Lower lobe of right lung (tissue), 2 donors: Measurements from ENCODE around the gene PAK2. TPM values are rescaled to one million over a fixed set of nuclear protein-coding genes. Genes with fewer than 3 reads are reported as not detected.
"Not testable (repeated sequence)": the region's sequence is repeated elsewhere in the genome, so short reads cannot be mapped to it uniquely, and the experiment has no call there.

Experiments used
- ATAC-seq, 2 donors: fragments of 200-7000 bp; cut with Tn5 transposase; one replicate each; pipeline ENCODE4 v1.9.1; 2020 to 2022; ENCODE audit warnings: mild to moderate bottlenecking in 2 of 2, moderate library complexity in 2 of 2
- DNase-seq: peaks from one replicate; pipeline ENCODE4 v3.0.0-alpha.2; 2020
- H3K27ac ChIP-seq: fragments of 200-600 bp; one replicate; pipeline ENCODE4 v1.8.0; 2022
- H3K27me3 ChIP-seq: fragments of 200-600 bp; one replicate; pipeline ENCODE4 v1.8.0; 2022; ENCODE audit warnings: low read depth
- H3K36me3 ChIP-seq: fragments of 200-600 bp; one replicate; pipeline ENCODE4 v1.8.0; 2022; ENCODE audit warnings: mild to moderate bottlenecking
- H3K4me1 ChIP-seq: fragments of 200-600 bp; one replicate; pipeline ENCODE4 v1.8.0; 2022
- H3K4me3 ChIP-seq: fragments of 200-600 bp; one replicate; pipeline ENCODE4 v1.8.0; 2022; ENCODE audit warnings: mild to moderate bottlenecking
- H3K9me3 ChIP-seq: fragments of 200-600 bp; one replicate; pipeline ENCODE4 v1.8.0; 2022
- intact Hi-C: fragments of 100-400 bp; cut with DNase I; formaldehyde crosslinking; loops from one replicate; pipeline ENCODE4 v1.11.0; 2022
- total RNA-seq: library from RNA; stranded (reverse); fragmentation: NEBNext Ultra II Directional; extraction: Animal tissue kit (Norgen Biotek cat#: 25700); gene quantifications from one replicate; pipeline ENCODE4 v1.2.1, GENCODE V29; 2021
- TF ChIP-seq, protein P1 (sequence below): fragments of 200-600 bp; IDR thresholded peaks from one replicate; pipeline ENCODE4 v1.8.0; 2022; ENCODE audit warnings: antibody characterized with exemption, mild to moderate bottlenecking
- donor health status: DM: no; HTN: yes; CAD: no; lungs with severe emphysema.

PAK2 gene
- total RNA-seq, 1 donor from 2014 or later = 80.7 TPM

DNA sequence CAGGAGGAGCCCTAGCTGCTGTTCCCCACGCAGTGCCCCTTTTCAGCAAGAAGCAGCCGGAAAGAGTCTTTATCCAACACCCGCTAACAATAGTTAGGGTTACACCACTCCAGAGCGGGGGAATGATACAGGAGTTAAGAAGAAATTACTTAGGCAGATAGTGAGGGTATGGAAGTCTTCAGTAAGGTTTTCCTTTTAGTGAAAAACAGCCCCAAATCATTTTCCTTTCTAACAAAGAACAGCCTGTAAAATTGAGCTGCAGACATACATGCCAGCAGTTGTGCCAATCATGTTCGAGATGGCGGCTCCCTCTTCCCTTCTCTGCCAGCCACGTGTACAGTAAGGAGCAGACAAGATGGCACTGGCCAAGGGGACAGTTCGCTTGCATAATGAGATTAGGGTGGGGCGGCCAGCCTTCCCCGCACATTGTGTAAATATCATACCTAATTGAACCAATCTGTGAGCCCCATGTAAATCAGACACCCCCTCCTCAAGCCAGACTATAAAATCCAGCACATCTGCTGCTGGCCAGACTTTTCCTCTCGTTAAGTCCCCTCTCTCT is 109.6 kb downstream of the PAK2 start:
- no peak overlapping the region for H3K27ac ChIP-seq
- intact Hi-C loops = no loop called here
- H3K36me3 ChIP-seq = no peaks in the 10 kb centered on the region
- H3K4me1 ChIP-seq = no peaks in the 10 kb centered on the region
- no peaks in the 10 kb centered on the region for H3K27me3 ChIP-seq
- H3K4me3 ChIP-seq = no peak overlapping the region
- H3K9me3 ChIP-seq = no peaks in the 10 kb centered on the region
- DNase-seq = no peak
- ATAC-seq = no peak
- TF ChIP-seq, protein P1, sequence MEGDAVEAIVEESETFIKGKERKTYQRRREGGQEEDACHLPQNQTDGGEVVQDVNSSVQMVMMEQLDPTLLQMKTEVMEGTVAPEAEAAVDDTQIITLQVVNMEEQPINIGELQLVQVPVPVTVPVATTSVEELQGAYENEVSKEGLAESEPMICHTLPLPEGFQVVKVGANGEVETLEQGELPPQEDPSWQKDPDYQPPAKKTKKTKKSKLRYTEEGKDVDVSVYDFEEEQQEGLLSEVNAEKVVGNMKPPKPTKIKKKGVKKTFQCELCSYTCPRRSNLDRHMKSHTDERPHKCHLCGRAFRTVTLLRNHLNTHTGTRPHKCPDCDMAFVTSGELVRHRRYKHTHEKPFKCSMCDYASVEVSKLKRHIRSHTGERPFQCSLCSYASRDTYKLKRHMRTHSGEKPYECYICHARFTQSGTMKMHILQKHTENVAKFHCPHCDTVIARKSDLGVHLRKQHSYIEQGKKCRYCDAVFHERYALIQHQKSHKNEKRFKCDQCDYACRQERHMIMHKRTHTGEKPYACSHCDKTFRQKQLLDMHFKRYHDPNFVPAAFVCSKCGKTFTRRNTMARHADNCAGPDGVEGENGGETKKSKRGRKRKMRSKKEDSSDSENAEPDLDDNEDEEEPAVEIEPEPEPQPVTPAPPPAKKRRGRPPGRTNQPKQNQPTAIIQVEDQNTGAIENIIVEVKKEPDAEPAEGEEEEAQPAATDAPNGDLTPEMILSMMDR = no peak

DNA sequence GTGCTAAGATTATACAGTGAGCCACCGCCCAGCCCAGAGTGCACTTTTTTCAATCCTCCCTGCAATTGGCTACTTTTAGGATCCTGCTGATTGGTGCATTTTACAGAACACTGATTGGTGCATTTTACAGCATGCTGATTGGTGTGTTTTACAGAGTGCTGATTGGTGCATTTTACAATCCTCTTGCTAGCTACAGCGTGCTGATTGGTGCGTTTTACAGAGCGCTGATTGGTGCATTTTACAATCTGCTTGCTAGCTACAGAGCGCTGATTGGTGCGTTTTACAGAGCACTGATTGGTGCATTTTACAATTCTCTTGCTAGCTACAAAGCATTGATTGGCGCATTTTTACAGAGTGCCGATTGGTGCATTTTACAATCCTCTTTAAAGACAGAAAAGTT is 123.3 kb downstream of the PAK2 start:
- DNase-seq, ATAC-seq, H3K27ac ChIP-seq, H3K9me3 ChIP-seq, H3K27me3 ChIP-seq, H3K36me3 ChIP-seq, intact Hi-C loops, H3K4me1 ChIP-seq, H3K4me3 ChIP-seq: not testable (repeated sequence)

DNA sequence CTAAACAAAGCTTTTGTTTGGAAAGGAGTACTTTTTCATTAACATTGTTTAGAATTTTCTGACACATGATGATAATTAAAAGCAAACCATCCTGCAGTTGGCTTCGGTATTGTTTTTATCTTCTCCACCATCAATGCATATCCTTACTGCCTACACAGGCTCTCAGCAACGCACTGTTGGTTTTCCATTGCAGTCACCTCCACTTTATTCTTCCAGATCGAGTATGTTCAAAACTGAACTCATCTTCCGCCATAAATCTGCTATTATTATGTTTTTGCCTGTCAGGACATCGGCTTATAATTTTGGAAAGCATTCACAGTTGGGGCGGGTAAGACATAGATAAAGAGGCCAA is 127.5 kb downstream of the PAK2 start:
- intact Hi-C loops = no loop called here
- Histone ChIP-seq H3K27ac (peak overlapping the region; percentile 99), H3K27me3 (no peaks in the 10 kb centered on the region), H3K36me3 (peaks cover 6% of the 10 kb centered on the region), H3K4me3 (peak overlapping the region; percentile 97), H3K9me3 (no peaks in the 10 kb centered on the region), H3K4me1 (peaks cover 28% of the 10 kb centered on the region)
- DNase-seq = no peak
- ATAC-seq = no peak
- TF ChIP-seq, protein P1 = no peak

DNA sequence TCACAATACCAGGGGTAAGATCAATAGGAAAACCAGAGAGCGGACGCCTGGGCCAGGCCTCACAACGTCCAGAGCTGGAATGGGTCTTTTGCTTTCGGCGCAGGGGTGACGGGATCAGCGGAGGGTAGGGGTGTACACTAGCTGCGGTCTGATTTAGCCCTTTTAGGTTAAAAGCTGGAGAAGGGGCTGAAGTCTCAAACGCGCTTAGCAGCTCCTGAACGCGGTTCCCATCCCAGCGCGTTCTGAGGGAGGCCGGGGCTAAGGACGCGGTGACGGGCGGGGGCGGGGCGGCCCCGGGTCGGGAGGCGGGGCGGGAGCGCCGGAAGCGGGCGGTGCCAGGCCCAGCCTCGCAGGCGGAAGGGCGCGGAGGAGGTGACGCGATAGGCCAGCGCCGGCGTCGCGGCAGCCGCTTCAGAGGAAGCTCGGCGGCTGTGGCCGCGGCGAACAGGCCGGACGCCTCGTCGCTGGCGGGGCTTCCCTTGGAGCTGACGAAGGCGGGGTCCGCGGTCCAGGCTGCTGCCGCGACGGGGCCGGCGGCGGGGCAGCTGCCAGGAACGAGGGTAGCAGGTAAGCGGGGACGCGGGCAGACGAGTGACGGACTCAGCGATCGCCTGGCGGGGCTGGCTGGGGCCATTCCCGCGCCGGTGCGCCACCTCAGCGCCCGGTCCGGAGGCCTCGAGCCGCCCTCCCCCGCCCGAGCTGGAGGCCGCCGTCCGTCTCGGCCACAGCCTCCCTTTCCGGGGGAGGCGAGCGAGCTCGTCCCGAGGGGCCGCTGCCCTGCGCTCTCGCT is 128.0 kb downstream of the PAK2 start, which contains the start of gene SENP5:
Gene SENP5 (plus strand): TSS at position 414 of the 790 bp plus-strand sequence. CDS start 17,262 bp downstream, outside the sequence.
- H3K36me3 ChIP-seq = peaks cover 6% of the 10 kb centered on the region
- intact Hi-C loops = no loop called here
- DNase-seq (peak; percentile 95), ATAC-seq (peak; percentile 100)
- no peaks in the 10 kb centered on the region for H3K27me3 ChIP-seq
- peak within 1 kb of the TSS; percentile 97 for H3K4me3 ChIP-seq
- peaks cover 32% of the 10 kb centered on the region for H3K4me1 ChIP-seq
- no peaks in the 10 kb centered on the region for H3K9me3 ChIP-seq
- H3K27ac ChIP-seq = peak within 1 kb of the TSS; percentile 99
- TF ChIP-seq, protein P1 = no peak

DNA sequence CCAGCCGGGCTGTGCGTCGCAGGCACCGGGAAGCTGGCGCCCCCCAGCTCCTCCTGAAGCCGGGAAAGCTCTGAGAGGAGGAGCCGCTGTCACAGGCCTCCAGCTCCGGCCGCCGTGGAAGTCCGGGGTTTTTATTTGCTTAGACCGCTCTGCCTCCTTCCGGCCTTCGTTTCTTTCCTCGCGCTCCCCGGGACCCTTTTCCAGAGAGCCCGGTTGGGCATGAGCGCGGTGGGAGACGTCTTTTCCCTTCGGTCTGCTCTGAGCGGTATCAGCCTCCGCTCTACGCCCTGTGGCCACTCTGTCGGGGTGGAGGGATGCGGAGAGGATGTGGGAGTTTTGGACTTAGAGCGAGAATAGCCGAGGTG is 128.6 kb downstream of the PAK2 start:
- Histone ChIP-seq H3K9me3 (no peaks in the 10 kb centered on the region), H3K36me3 (peaks cover 6% of the 10 kb centered on the region), H3K27ac (peak overlapping the region; percentile 99), H3K4me1 (peaks cover 32% of the 10 kb centered on the region), H3K4me3 (peak overlapping the region; percentile 97), H3K27me3 (no peaks in the 10 kb centered on the region)
- intact Hi-C loops = no loop called here
- DNase-seq (peak; percentile 52), ATAC-seq (peak; percentile 43 to 63)
- TF ChIP-seq, protein P1 = no peak

DNA sequence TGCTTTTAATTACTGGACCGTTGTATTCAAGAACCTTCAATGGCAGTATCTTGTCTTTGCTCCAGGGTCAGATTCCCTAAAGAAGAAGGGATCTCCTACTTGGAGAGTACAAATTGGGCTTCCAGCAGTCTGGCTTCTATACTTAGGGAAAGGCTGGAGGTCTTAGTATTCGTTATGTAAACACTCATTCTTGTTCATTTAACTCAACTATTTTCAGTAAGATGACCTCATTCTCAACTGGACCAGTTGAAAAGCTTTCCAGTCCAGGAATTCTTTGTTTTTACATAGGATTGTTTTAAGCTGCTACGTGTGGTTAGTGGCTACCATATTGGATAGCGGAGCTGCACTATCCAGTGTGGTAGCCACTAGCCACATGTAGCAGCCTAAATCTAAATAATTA is 132.7 kb downstream of the PAK2 start:
- TF ChIP-seq, protein P1 = no peak
- Histone ChIP-seq H3K36me3 (peaks cover 6% of the 10 kb centered on the region), H3K4me3 (no peak overlapping the region), H3K9me3 (no peaks in the 10 kb centered on the region), H3K27me3 (no peaks in the 10 kb centered on the region), H3K4me1 (peaks cover 35% of the 10 kb centered on the region), H3K27ac (no peak overlapping the region)
- intact Hi-C loops = no loop called here
- DNase-seq (no peak), ATAC-seq (no peak)

DNA sequence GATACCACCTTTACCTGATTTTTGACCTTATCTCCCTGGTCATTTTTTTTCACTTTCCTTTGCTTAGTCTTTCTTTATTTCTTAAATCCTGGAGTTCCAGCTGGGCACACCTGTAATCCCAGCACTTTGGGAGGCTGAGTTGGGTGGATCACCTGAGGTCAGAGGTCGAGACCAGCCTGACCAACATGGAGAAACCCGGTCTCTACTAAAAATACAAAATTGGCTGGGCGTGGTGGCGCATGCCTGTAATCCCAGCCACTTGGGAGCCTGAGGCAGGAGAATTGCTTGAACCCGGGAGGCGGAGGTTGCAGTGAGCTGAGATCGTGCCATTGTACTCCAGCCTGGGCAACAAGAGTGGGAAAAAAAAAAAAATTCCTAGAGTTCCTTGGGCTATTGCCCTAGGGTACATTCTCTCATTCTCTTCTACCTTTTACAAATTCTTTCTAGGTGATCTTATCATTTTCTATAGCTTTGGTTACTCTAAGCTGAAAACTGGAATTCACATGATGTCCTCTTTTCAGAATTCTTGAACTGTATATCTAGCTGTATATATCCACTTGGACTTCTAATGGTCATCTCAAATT is 134.9 kb downstream of the PAK2 start:
- intact Hi-C loops, H3K27me3 ChIP-seq, H3K27ac ChIP-seq, DNase-seq, H3K9me3 ChIP-seq, H3K36me3 ChIP-seq, ATAC-seq, H3K4me3 ChIP-seq: not testable (repeated sequence)
- peaks cover 40% of the 10 kb centered on the region for H3K4me1 ChIP-seq
